Activated CD4-positive, CD25-positive, alpha-beta regulatory T cell treated with anti-CD3 and anti-CD28 coated beads, Interleukin-2, amount 50 U/mL, for 16 hours (primary cell): ENCODE measurements around the gene MTMR10.

Experiments used
- DNase-seq: peaks from one replicate; pipeline ENCODE4 v3.0.0-alpha.2; 2020; ENCODE audit warnings: low read depth, low spot score

Gene MTMR10

DNA sequence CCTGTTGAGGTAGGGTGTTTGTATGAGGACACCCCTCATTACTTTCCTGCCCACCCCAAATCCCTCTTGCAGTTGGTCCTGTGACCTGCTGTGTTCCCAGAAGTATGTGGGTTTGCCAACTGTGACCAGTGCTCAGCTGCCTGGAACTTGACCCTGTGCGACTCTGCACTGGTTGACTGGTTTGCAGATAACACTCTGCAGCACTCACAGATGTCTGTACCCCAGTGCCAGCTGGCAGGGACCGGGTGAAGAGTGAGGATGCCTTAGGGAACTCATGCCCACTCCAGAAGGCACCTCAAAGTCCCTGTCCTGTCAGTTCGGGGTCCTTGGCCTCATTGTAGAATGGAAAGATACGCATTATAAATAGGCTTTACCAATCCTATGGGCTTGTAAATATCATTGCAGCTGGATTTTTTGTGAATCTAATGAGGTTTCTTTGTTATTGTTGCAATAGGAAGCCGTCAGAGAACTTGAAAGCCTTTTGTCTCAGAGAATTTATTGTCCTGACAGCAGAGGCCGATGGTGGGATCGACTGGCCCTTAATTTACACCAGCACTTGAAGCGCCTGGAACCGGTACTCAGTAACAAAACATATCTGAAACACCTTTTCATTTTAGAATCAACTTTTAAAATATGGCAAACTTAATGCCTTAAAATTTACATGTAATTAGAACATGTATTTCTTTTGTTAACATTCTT, 69.5 kb downstream of the MTMR10 start:
- no peak for DNase-seq

DNA sequence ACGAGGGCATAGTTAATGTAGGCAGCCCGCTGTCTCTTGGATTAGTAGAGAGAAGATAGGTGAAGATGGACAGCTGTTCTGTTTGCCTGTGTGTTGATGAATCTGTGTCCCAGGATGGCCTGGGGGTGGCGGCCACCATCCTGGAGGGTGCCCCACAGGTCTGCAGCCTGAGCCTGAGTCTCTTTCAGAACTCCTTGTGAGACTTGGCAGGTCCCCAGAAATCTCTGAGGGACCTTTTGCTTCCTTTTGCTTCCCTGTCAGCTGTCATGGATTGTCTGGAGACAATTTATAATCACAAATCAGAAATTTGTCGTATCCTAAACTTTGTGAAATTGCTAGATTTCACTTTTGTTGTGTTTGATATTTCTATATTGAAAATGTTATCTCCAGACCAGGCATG, 70.3 kb downstream of the MTMR10 start:
- no peak for DNase-seq

DNA sequence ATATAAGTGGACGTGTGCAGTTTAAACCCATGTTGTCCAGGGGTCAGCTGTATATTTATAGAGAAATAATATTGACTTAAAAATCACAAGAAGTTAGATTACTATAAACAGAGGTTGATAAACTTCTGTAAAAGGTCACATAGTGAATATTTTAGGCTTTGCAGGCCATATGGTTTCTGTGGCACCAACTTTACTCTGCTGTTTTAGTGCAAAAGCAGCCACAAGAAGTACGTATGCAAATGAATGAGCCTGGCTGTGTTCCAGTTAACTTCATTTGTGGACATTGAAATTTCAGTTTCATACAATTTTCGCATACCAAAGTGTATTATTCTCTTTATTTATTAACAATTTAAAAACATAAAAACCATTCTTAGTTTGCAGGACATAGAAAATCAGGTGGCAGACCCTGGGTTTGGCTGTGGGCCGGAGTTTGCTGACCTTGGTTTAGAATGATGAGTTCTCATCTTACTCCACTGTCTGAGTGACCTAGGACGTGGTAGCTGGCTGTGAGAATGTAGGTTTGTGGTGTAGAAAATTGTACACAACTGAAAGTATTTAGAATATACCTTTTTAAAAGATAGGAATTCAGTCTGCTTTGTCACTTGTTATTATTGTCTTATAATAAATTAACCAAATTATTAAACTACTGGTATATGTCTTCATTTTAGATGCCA, 71.4 kb downstream of the MTMR10 start:
- no peak for DNase-seq

DNA sequence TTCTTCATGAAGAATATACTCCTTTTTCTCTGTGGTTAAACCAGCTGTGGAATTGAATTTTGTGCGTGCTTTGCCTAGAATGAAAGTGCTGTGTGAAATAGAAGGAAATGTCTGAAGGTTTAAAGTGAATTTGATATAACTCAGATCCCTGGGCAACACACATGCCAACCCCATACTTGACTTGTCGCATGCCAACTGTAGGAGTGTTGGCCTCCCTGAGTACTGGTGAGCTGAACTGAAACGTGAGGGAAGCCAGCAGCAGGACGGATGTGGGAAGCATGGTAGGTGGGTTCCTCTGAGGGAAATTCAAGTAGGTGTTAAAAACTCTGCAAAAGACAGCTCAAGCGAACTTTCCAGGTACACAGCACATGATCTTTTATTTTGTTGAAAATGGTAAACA, 73.1 kb downstream of the MTMR10 start:
- no peak for DNase-seq

DNA sequence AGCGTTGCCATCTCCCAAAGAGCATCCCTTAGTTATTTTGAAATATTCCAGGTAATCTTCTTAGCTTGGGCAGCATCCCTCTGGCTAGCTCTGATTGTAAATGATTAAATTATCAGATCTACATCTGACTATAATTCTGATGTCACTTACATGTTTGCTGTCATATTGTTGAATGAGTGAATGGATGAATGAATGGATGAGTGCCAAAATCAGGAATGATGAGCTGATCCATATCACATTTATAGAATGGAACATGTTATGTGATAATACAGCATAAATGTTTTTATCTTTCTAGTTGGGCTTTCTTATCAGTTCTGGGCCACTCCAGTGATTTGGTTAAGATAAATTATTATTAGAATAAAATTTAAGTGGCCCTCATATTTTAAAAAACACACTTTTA, 73.8 kb downstream of the MTMR10 start:
- no peak for DNase-seq

DNA sequence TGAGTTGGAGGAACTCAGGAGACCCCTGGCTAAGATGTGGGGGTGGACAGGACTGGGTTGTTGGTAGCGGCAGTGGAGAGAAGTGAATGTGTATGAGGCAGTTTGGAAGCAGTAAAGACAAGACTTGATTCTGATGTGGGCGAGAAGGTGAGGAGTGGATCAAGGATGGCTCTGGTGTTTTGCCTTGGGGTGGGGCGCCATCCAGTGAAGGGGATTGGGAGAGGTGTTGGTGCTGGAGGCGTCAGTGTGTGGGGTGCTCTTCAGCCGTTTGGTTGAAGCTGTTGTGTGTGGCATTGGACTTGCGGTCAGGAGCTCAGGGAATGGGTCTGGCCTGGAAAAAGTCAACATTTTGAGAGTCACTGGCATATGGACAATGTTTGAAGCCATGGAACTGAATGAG, 74.4 kb downstream of the MTMR10 start:
- DNase-seq: no peak

DNA sequence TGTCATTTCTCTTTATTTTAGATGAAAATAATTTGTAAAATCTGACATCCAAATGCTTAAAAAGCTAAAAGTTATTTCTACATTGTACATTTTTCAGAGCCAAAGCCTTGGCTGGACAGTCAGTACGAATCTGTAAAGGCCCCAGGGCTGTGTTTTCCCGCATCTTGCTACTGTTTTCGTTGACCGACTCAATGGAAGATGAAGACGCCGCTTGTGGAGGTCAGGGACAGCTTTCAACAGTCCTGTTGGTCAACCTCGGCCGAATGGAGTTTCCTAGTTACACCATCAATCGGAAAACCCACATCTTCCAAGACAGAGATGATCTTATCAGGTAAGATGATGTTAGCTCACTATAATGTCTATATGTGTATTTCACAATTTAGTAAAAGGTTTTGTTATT, 77.7 kb downstream of the MTMR10 start:
- no peak for DNase-seq

DNA sequence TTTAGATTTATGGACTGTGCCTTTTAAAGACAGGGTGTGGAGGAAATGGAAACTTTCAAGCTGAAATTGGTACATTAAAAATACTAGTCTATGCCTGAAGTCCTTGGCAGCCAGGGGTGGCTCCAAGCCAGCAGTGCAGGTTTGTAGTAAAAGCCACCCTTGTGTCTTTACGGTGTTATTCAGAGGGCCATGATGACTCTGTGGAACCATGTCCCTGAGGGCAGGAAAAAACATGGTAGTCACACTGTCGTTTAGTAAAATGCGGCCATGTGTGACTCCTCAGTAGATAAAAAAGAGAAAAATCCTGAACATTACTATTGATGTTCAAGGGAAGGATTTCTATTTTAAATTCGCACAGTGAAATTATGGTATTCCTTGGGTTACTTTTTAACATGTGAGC, 85.1 kb downstream of the MTMR10 start:
- no peak for DNase-seq

DNA sequence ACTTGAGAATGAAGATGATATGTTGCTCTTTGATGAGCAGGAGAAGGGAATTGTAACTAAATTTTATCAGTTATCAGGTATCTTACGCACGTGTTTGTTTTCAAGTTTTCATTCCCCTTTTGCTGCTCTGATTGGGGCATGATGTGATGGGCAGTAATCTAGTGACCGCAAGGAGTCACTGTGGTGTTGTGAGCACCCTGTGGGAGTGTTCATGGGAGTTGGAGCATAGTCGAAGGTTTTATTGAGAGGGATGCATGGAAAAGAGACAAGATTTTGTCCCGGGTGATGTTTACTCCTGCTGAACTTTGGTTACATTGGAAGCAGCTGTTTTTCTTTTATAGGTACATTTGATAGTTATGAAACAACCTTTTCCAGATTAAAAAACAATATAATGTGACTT, 85.6 kb downstream of the MTMR10 start:
- DNase-seq: no peak

DNA sequence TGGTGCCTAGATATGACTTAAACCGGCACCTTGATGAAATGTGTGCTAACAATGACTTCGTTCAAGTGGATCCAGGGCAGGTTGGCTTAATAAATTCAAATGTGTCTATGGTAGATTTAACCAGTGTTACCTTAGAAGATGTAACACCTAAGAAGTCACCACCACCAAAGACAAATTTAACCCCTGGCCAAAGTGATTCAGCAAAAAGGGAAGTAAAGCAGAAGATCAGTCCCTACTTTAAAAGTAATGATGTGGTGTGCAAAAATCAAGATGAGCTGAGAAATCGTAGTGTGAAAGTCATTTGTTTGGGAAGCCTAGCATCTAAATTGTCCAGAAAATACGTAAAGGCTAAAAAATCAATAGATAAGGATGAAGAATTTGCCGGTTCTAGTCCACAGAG, 86.6 kb downstream of the MTMR10 start:
- DNase-seq: no peak

DNA sequence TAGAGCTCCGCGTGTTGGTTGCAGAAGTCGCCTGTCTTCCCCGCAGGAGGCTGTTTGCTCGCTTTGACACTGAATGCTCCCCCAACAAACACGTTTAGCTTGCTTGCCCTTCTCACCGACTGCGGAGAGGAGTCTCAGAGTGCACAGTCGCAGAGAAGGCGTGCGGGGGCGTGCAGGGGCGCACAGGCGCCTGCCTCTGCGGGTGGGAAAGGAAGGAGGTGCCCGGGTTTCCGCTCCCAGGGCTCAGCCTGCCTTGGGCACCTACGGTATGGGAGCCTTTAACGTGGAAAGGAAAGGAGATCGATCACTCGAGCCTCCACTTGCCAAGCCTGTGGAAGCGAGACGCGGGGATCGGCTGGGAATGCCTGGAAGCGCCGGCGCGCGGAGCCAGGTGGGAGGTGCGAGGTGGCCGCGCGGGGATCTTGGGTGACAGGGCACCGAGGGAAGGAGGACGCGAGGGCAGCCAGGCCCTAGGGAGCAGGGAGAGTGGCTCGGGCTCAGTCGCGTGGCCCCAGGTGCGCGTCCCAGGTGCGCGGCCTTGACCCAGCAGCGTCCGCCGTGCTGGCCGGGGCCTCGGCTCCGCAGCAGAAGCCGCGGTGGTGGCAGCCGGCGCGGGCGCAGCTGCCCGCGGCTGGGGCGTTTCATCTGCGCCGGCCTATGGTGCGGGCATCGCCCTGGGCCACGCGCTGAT, 87.8 kb downstream of the MTMR10 start, which contains the start of gene FAN1:
TSS of gene FAN1 (plus strand) at position 419 of the 691 bp plus-strand sequence. CDS start 749 bp downstream, outside the sequence.
- DNase-seq: peak; percentile 43

DNA sequence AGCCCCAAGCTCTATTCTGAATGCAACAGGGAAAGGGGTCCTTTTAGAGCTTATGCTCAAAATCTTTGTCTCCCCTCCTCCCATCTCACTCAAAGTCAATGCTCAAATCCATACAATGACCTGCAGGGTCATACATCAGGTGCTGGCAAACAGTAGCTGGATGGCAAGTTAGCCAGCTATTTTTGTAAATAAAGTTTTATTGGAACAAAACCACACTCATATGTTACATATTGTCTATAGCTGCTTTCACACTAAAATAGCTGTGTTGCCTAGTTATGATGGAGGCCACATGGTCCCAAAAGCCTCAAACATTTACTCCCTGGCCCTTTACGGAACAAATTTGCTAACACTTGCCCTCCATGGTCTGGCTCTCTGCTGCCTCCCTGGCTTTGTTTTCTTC, 89.5 kb downstream of the MTMR10 start:
- DNase-seq: no peak

DNA sequence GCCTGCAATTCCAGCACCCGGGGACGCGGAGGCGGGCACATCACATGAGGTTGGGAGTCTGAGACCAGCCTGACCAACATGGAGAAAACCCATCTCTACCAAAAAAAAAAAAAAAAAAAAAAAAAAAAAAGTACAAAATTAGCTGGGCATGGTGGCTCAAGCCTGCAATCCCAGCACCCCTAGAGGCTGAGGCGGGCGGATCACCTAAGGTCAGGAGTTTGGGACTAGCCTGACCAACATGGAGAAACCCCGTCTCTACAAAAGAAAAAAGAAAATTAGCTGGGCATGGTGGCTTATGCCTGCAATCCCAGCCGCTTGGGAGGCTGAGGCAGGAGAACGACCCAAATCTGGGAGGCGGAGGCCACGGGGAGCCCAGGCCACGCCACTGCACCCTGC, 95.2 kb downstream of the MTMR10 start:
- DNase-seq: no peak

DNA sequence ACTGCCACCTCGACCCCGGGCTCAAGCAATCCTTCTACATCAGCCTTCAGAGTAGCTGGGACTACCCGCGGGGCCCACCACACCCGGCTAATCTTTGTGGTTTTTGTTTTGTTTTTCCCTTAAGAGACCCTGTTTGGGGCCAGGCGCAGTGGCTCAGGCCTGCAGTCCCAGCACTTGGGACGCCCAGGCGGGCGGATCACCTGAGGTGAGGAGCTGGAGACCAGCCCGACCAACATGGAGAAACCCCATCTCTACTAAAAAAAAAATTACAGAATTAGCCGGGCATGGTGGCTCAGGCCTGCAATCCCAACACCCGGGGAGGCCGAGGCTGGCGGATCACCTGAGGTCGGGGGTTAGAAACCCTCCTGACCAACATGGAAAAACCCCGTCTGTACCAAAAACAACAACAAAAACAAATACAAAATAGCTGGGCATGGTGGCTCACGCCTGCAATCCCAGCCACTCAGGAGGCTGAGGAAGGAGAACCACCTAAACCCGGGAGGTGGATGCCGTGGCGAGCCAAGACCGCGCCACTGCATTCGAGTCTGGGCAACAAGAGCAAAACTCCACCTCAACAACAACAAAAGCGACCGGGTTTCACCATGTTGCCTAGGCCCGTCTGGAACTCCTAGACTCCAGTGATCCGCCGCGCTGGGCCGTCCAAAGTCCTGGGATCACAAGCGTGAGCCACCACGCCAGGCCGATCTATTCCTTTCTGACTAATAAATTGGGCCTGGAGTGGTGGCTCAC, 95.8 kb downstream of the MTMR10 start:
- DNase-seq: no peak

DNA sequence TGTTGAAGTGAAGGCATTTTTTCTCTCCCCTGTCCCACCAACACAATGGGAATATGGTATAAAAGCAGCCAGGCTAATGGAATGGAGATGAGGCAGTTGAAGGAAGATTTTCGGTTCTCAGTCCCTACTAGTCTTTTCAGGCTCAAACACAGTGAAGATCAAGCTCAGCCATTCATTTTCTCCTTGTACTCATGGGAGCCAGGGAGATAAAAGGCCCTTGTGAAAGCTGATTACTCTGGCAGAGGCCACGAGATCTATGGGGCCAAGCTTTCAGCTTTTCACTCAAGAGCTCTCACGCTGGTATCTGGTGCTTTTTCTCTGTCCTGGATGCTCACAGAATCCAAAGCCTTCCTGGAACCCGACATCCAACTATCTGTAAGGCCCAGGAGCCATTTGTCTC, 102.2 kb downstream of the MTMR10 start:
- no peak for DNase-seq
